GM20431 (cell line): Measurements from ENCODE around the gene CYP27C1.

Source experiments
- in situ Hi-C: fragments of 300-500 bp; cut with MseI, MboI; formaldehyde crosslinking; loops from one replicate; pipeline ENCODE4 v1.15.0; 2020; ENCODE audit warnings: low sequenced_read_pairs; ENCODE audit not compliant: unreplicated experiment

The CYP27C1 gene

GRCh38 chr2:127195140-127196074 lies 24.7 kb downstream of the CYP27C1 start:
- in situ Hi-C loops, result loop anchor here (25.0 kb wide), 1 partner anchor 267 kb away; no protein-coding TSS in a partner anchor

GRCh38 chr2:127194447-127194846 lies 25.7 kb downstream of the CYP27C1 start:
- in situ Hi-C loops, result loop anchor here (25.0 kb wide), 1 partner anchor 268 kb away; no protein-coding TSS in a partner anchor

GRCh38 chr2:127193967-127194280 lies 26.2 kb downstream of the CYP27C1 start:
- in situ Hi-C loops, result loop anchor here (25.0 kb wide), 1 partner anchor 268 kb away; no protein-coding TSS in a partner anchor

GRCh38 chr2:127193164-127193966 lies 26.7 kb downstream of the CYP27C1 start:
- in situ Hi-C loops, result loop anchor here (25.0 kb wide), 1 partner anchor 269 kb away; no protein-coding TSS in a partner anchor

- in situ Hi-C loops, result loop anchor here (25.0 kb wide), 1 partner anchor 271 kb away; no protein-coding TSS in a partner anchor
Measured at GRCh38 chr2:127191331-127192219, 28.5 kb downstream of the CYP27C1 start.

- in situ Hi-C loops, result loop anchor here (25.0 kb wide), 1 partner anchor 274 kb away; no protein-coding TSS in a partner anchor
Measured at GRCh38 chr2:127188797-127189196, 31.3 kb downstream of the CYP27C1 start.

GRCh38 chr2:127187831-127188230 lies 32.3 kb downstream of the CYP27C1 start:
- in situ Hi-C loops, result loop anchor here (25.0 kb wide), 1 partner anchor 274 kb away; no protein-coding TSS in a partner anchor

- in situ Hi-C loops, result loop anchor here (25.0 kb wide), 1 partner anchor 275 kb away; no protein-coding TSS in a partner anchor
Measured at GRCh38 chr2:127187081-127187775, 32.9 kb downstream of the CYP27C1 start.

- in situ Hi-C loops, result loop anchor here (25.0 kb wide), 1 partner anchor 277 kb away; no protein-coding TSS in a partner anchor
Measured at GRCh38 chr2:127185705-127186104, 34.4 kb downstream of the CYP27C1 start.

GRCh38 chr2:127185093-127185492 lies 35.0 kb downstream of the CYP27C1 start:
- in situ Hi-C loops, result loop anchor here (25.0 kb wide), 1 partner anchor 277 kb away; no protein-coding TSS in a partner anchor

GRCh38 chr2:127183771-127184170 lies 36.3 kb downstream of the CYP27C1 start:
- in situ Hi-C loops, result loop anchor here (25.0 kb wide), 1 partner anchor 279 kb away; no protein-coding TSS in a partner anchor

GRCh38 chr2:127182626-127183458 lies 37.3 kb downstream of the CYP27C1 start:
- in situ Hi-C loops, result loop anchor here (25.0 kb wide), 1 partner anchor 279 kb away; no protein-coding TSS in a partner anchor

- in situ Hi-C loops, result loop anchor here (25.0 kb wide), 1 partner anchor 280 kb away; no protein-coding TSS in a partner anchor
Measured at GRCh38 chr2:127181851-127182250, 38.2 kb downstream of the CYP27C1 start.

- in situ Hi-C loops, result loop anchor here (25.0 kb wide), 1 partner anchor 283 kb away; no protein-coding TSS in a partner anchor
Measured at GRCh38 chr2:127179766-127180165, 40.3 kb downstream of the CYP27C1 start.

- in situ Hi-C loops, result loop anchor here (25.0 kb wide), 1 partner anchor 285 kb away; no protein-coding TSS in a partner anchor
Measured at GRCh38 chr2:127177617-127178263, 42.4 kb downstream of the CYP27C1 start.

GRCh38 chr2:127176371-127177311 lies 43.5 kb downstream of the CYP27C1 start:
- in situ Hi-C loops, result loop anchor here (25.0 kb wide), 1 partner anchor 286 kb away; no protein-coding TSS in a partner anchor
